T-helper 17 cell (primary cell): ENCODE measurements around the gene VRK3. TPM values are rescaled to one million over a fixed set of nuclear protein-coding genes. Genes with fewer than 3 reads are reported as not detected.
A peak's percentile ranks its signal among the peaks of the same experiment; 100 is the strongest.

Source experiments
- ATAC-seq: fragments of 150-1000 bp; cut with Tn5 transposase; 2 replicates; pipeline ENCODE4 v1.10.0; 2021; ENCODE audit warnings: mild to moderate bottlenecking, moderate library complexity
- DNase-seq, 3 donors: peaks; one replicate each; pipeline versions ENCODE4 v3.0.0 to v3.0.0-alpha.2; 2020 to 2021
- H3K9me3 ChIP-seq: one replicate; pipeline ENCODE4 v1.7.0; 2013; ENCODE audit warnings: low read length, mild to moderate bottlenecking; ENCODE audit not compliant: control insufficient read depth, poor library complexity, severe bottlenecking
- H3K27ac Mint-ChIP-seq: one replicate; pipeline ENCODE4 v1.8.0; 2022; ENCODE audit warnings: mild to moderate bottlenecking, moderate library complexity, mixed read lengths
- H3K27me3 Mint-ChIP-seq: one replicate; pipeline ENCODE4 v1.8.0; 2022; ENCODE audit warnings: mixed read lengths
- H3K36me3 Mint-ChIP-seq: one replicate; pipeline ENCODE4 v1.8.0; 2022; ENCODE audit warnings: low read depth, mixed read lengths
- H3K4me1 Mint-ChIP-seq: one replicate; pipeline ENCODE4 v1.8.0; 2022; ENCODE audit warnings: mild to moderate bottlenecking, mixed read lengths
- H3K4me3 Mint-ChIP-seq: one replicate; pipeline ENCODE4 v1.8.0; 2022; ENCODE audit warnings: mild to moderate bottlenecking, moderate library complexity, mixed read lengths
- total RNA-seq, 4 donors: library from RNA in 2 of 4; stranded (reverse) in 2 of 4; gene quantifications; one replicate each; pipeline ENCODE4 v1.2.3 and lab custom pipeline; 2022 to 2026

The VRK3 gene
- total RNA-seq, 2 donors from 2014 or later: 67.2 to 79.3 TPM

DNA sequence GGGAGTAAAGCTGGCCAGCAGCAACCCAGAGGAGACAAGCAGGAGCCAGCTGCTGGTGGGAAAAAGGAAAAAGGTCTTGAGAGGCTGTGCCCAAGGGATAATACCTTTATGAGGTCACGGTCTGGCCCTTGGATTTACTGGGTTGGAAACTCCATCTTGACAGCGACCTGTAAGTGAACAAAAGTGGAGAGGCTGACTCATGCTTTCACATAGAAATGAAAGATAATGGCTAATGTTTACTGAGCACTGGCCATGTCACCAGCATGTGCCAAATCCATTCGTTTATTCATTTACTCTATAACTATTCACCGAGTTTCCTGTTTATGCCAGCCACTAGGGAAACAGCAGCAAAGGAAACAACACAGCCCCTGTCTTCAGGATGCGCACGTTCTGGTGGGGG is 4.7 kb downstream of the VRK3 start:
- DNase-seq: no peak

DNA sequence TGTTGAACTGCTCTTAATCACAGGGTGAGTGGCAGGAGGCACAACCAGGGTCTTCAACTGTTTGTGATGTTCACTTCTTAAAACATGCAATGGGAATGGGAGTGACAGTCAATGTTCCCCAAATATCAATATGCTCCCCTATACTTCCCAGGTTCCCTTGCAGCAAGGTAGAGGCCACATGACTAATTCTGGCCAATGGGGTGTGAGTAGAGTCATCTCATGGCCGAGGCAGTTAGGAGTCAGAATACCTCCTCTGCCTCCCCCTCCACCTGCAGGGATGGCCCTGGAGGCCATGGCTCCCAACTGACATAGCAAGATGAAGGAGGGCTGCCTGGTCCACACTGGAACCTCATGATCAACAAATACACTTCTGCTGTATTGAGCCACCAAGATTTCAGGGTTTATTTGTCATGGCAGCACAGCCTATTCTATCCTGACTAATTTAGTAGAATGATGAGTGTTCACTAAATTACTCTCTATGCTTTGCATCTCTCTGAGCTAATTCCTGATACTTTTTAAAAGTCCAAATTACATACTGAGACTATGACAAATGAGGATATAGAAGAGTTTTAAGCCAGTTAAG is 8.9 kb downstream of the VRK3 start:
- Mint-ChIP-seq H3K4me1 (peaks cover 11% of the 10 kb centered on the region), H3K36me3 (peaks cover 16% of the 10 kb centered on the region), H3K4me3 (no peak overlapping the region), H3K27ac (no peak overlapping the region), H3K27me3 (no peaks in the 10 kb centered on the region)
- DNase-seq (no peak), ATAC-seq (no peak)
- H3K9me3 ChIP-seq: no peaks in the 10 kb centered on the region

More for the DNA sequence above, 4.7 kb downstream of the VRK3 start:
- no peaks in the 10 kb centered on the region for H3K27me3 Mint-ChIP-seq
- ATAC-seq: no peak
- H3K9me3 ChIP-seq: no peaks in the 10 kb centered on the region
- no peak overlapping the region for H3K4me3 Mint-ChIP-seq
- H3K4me1 Mint-ChIP-seq: peaks cover 22% of the 10 kb centered on the region
- H3K36me3 Mint-ChIP-seq: peaks cover 3% of the 10 kb centered on the region
- no peak overlapping the region for H3K27ac Mint-ChIP-seq

DNA sequence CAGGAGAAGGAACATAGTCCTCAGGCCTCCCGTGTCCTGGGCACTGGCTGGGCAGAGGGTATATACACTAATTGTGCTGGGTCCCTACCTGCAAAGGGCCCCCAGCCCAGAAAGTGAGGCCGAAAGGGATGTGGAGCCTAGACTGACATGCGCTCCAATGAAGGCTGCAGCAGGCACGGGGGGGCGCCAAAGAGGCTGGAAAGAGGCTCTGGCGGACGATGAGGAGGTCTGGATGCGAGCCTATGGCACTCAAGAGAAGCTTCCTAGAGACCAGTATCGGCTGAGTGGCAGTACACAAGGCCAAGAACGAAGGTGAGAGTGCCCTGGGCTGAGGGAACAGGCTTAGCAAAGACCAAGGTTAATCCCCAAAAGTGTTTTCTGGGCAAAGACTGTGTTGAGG is 16.6 kb downstream of the VRK3 start:
- ATAC-seq: no peak
- no peaks in the 10 kb centered on the region for H3K9me3 ChIP-seq
- H3K36me3 Mint-ChIP-seq: peaks cover 12% of the 10 kb centered on the region
- H3K4me3 Mint-ChIP-seq: no peak overlapping the region
- DNase-seq: no peak
- H3K27ac Mint-ChIP-seq: peak overlapping the region; percentile 83
- H3K4me1 Mint-ChIP-seq: peaks cover 14% of the 10 kb centered on the region
- no peaks in the 10 kb centered on the region for H3K27me3 Mint-ChIP-seq

DNA sequence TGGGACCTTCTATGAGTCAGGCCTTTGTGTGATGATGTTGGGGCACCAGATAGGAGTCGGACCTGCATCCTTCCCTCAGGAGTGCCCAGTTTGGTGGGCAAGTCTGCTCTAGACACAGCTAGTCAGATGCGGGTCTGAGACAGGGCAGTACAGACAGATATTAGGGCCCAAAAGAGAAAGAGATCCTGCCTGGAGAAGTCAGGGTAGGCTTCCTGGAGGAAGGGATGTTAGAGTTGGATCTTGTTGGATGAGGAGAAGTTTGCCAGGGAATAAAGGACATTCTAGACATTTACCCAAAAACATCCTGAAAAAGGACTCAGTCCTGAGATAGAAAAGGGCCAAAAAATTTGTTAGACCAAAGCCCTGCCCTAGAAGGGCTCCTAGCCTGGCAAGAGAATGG is 17.2 kb downstream of the VRK3 start:
- Mint-ChIP-seq H3K27ac (peak overlapping the region; percentile 83), H3K36me3 (peaks cover 7% of the 10 kb centered on the region), H3K27me3 (no peaks in the 10 kb centered on the region), H3K4me1 (peaks cover 14% of the 10 kb centered on the region), H3K4me3 (no peak overlapping the region)
- H3K9me3 ChIP-seq: no peaks in the 10 kb centered on the region
- ATAC-seq: no peak
- DNase-seq: no peak

DNA sequence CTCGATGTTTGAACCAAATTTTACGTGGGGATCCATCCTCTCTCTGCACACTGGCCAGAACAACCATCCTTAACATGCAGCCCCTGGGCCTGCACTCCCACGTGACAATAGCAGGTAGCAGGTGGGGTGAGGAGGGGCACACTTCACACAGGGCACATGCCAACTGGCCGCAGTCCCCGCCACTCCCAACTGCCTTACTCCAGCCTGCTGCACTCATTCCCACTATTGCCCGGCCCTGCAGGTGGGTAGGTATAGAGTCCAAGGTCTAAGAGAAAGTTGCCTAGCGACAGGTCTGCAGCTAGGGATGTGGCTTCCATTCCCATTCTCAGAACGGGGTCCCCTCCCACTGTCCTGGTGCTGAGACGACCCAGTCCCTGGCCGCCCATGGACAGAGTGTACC is 18.0 kb downstream of the VRK3 start:
- H3K27ac Mint-ChIP-seq: peak overlapping the region; percentile 83
- no peak for ATAC-seq
- H3K4me3 Mint-ChIP-seq: no peak overlapping the region
- no peak for DNase-seq
- no peaks in the 10 kb centered on the region for H3K27me3 Mint-ChIP-seq
- no peaks in the 10 kb centered on the region for H3K9me3 ChIP-seq
- peaks cover 14% of the 10 kb centered on the region for H3K4me1 Mint-ChIP-seq
- peaks cover 6% of the 10 kb centered on the region for H3K36me3 Mint-ChIP-seq

DNA sequence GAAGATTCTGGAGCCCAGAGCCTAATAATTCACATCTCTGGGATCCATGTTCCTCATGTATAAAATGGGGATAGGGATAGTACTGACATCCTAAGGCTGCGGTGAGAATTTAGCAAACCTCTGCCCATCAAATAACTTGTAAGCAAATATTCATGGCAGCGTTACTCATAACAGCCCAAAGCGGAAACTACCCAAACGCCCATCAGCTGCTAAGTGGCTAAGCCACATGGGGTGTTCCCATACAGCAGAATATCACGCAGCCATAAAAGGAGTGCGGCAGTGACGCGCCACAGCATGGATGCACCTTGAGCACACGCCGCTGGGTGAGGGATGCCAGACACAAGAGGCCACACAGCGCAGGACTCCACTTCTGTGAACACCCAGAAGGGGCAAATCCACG is 19.7 kb downstream of the VRK3 start:
- no peaks in the 10 kb centered on the region for H3K27me3 Mint-ChIP-seq
- peaks cover 16% of the 10 kb centered on the region for H3K4me1 Mint-ChIP-seq
- H3K36me3 Mint-ChIP-seq: peaks cover 6% of the 10 kb centered on the region
- H3K9me3 ChIP-seq: no peaks in the 10 kb centered on the region
- peak; percentile 57 for ATAC-seq
- DNase-seq: no peak
- H3K27ac Mint-ChIP-seq: peak overlapping the region; percentile 72
- no peak overlapping the region for H3K4me3 Mint-ChIP-seq

DNA sequence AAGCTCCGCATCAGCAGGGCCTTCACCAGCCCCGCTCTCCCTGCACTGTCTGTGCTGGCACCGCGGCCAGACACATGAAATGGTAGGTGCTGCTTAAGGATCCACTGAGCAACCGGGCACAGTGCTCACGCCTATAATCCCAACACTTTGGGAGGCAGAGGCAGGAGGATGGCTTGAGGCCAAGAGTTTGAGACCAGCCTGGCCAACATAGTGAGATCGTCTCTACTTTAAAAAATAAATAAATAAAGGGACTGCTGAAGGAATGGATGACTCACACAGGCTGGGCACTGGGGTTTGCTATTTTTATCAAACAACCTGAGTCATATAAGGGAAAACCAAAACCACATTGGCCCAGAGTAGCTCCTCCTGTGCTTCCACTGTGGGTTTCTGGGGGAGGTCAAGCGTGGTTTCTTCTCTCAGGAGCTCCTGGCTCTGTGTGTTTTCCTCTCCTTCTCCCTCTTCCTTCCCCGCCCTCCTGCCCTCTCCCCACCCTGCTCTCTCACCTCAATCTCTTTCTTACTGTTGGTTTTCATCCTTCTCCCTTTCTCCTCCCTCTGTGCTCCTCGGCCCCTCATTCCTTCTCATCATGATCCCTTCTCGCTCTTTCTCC is 21.3 kb downstream of the VRK3 start:
- ATAC-seq: peak; percentile 44
- peak overlapping the region; percentile 72 for H3K27ac Mint-ChIP-seq
- H3K4me3 Mint-ChIP-seq: peak overlapping the region; percentile 82
- peaks cover 16% of the 10 kb centered on the region for H3K4me1 Mint-ChIP-seq
- H3K9me3 ChIP-seq: no peaks in the 10 kb centered on the region
- no peaks in the 10 kb centered on the region for H3K27me3 Mint-ChIP-seq
- DNase-seq: no peak
- peaks cover 9% of the 10 kb centered on the region for H3K36me3 Mint-ChIP-seq

DNA sequence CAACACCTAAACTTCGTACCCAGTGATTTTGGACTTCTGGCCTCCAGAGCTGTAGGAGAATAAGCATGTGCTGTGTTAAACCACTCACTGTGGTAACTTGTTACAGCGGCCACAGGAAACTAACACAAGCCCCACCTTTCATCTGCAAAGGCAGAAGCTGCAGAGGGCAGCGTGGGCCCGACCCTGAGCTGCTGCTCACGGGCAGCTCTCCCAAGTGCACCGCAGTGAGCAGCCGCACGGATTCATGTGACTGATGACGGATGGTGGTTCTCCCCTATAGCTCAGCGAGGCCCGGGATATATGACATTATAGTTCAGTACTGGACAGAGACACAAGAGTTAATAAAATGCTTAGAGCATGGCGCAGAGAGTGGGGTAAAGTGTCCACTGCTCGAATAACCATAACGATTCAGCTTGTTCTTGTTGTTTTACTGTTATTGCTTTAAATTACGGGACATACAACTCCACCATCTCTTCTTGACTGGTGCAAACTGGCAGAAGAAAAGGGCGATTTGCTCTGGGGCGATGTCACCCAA is 21.9 kb downstream of the VRK3 start:
- Mint-ChIP-seq H3K4me1 (peaks cover 16% of the 10 kb centered on the region), H3K27ac (peak overlapping the region; percentile 72), H3K27me3 (no peaks in the 10 kb centered on the region), H3K4me3 (no peak overlapping the region), H3K36me3 (peaks cover 9% of the 10 kb centered on the region)
- no peak for DNase-seq
- ATAC-seq: no peak
- H3K9me3 ChIP-seq: no peaks in the 10 kb centered on the region

DNA sequence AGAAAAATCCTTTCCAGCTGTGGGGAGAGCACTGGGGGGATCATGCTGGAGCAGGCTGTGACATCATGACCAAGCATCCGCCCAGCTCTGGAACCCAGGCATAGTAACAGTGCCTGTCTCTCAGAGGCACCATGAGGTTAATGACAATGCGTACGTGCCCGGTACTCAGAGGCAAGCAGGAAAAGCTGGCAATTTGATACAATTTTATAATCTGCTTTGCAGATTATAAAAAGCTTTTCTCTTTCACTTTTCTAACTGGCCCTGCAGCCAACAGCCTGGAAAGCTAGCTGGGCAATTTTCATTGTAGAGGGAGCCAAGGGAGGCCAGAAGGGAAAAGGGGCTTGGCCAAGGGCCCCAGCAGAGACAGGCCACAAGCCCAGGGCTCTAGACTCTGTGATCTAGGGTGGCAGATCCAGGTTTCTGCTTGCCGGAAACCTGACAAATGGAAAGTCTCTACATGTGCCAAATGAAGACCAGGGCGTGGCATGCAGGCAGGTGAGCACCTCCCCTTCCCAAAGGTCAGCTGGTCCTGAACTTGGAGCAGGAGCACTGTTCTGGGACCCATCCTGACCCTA is 22.7 kb downstream of the VRK3 start:
- H3K9me3 ChIP-seq: no peaks in the 10 kb centered on the region
- no peaks in the 10 kb centered on the region for H3K27me3 Mint-ChIP-seq
- ATAC-seq (no peak), DNase-seq (no peak)
- H3K4me1 Mint-ChIP-seq: peaks cover 11% of the 10 kb centered on the region
- H3K4me3 Mint-ChIP-seq: no peak overlapping the region
- peaks cover 11% of the 10 kb centered on the region for H3K36me3 Mint-ChIP-seq
- no peak overlapping the region for H3K27ac Mint-ChIP-seq

DNA sequence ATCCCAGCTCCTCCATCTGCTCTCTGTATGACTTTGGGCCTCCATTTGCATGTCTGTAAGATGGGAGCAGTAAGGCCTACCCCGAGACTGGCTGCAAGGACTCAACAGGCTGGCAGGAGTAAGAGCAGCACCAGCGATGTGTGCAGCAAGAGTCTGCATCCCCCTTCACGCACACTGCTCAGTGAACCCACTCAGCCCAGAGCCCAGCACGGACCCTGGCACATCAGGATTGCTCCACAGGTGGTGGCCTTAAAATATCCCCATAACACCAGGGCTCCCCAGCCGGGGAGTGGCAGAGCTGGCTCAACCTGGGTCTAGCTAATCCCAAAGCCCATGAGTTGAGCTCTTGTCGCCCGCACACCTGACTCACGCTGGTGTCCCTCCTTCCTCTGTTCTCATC is 23.4 kb downstream of the VRK3 start:
- H3K27me3 Mint-ChIP-seq: no peaks in the 10 kb centered on the region
- no peak overlapping the region for H3K27ac Mint-ChIP-seq
- DNase-seq: no peak
- H3K4me1 Mint-ChIP-seq: peaks cover 11% of the 10 kb centered on the region
- peaks cover 9% of the 10 kb centered on the region for H3K36me3 Mint-ChIP-seq
- no peaks in the 10 kb centered on the region for H3K9me3 ChIP-seq
- ATAC-seq: no peak
- H3K4me3 Mint-ChIP-seq: no peak overlapping the region

DNA sequence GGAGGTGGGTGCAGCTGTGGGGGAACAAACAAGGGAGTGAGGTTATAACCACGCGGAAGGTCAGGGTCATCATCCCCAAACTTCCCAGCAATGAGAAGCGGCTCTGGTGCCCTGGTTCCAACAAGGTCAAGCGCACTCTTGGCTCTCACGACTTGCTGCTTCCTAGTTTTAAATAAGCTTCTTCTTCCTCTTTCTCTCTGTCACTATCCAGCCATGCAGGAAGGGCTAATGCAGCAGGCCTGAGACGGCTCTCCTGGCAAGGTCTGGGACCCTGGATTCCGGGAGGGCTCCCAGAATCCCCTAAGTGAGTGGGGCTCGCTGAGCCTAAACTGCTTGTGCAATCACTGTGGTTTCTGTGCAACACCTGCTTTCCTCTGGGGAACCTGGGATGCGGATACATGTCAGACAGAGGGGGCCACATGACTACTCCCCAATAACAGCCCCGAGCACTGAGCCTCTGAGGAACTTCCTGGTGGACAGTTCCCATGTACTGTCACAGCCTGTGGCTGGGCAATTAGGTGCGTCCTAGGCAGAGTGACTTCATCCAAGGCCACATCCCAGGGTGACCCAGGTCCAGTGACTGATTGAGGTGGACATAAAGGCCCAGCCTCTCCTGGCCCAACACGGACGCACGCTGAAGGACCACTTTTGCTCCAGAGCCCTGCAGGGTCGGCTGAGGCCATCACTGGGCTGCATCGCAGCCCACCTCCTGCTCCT is 24.2 kb downstream of the VRK3 start:
- H3K9me3 ChIP-seq: no peaks in the 10 kb centered on the region
- ATAC-seq (no peak), DNase-seq (no peak)
- H3K4me3 Mint-ChIP-seq: no peak overlapping the region
- peaks cover 8% of the 10 kb centered on the region for H3K36me3 Mint-ChIP-seq
- no peak overlapping the region for H3K27ac Mint-ChIP-seq
- H3K27me3 Mint-ChIP-seq: no peaks in the 10 kb centered on the region
- H3K4me1 Mint-ChIP-seq: peaks cover 11% of the 10 kb centered on the region

DNA sequence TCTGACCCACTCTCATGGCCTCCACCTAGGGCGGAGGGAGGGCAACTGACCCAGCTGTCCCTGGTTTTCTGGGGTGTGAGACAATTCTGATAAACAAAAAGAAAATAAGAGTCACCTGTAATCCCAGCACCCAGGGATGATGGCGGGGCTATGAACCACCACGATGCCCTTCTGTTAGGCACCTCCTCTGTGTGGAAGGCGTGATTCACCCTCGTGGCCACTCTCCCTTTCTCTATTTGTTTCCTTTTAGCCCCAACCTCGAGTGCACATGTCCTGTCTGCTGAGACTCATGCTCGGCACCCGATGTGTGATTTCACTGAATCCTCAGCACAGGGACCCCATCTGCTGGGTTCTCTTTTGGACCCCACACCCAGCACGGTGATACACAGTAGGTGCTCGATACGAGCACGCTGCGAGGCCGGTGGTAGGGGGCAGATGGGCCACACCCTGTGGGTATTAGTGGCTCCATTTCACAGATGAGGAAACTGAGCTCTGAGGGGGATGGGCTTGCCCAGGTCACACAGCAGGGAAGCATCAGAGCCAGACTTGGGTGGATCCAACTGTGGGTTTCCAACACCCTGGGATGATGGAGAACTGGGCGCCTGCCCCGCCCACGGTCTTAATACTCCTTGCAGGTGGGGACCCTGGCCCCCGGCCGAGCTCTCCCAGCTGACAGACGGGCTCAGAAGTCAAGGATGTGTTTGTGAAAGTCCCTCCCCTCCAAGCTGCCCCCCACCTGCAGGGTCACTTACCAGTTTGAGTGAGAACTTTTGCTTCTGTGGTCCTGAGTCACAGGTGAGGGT is 24.9 kb downstream of the VRK3 start:
- ATAC-seq (no peak), DNase-seq (no peak)
- no peak overlapping the region for H3K4me3 Mint-ChIP-seq
- H3K4me1 Mint-ChIP-seq: peaks cover 11% of the 10 kb centered on the region
- H3K27ac Mint-ChIP-seq: no peak overlapping the region
- H3K36me3 Mint-ChIP-seq: peaks cover 10% of the 10 kb centered on the region
- no peaks in the 10 kb centered on the region for H3K27me3 Mint-ChIP-seq
- no peaks in the 10 kb centered on the region for H3K9me3 ChIP-seq
